ENCODE data around the gene STK36. TPM values are rescaled to one million over a fixed set of nuclear protein-coding genes. Genes with fewer than 3 reads are reported as not detected.

Gene STK36
- total RNA-seq, 1 experiment from 2014 or later: 38.7 TPM

DNA sequence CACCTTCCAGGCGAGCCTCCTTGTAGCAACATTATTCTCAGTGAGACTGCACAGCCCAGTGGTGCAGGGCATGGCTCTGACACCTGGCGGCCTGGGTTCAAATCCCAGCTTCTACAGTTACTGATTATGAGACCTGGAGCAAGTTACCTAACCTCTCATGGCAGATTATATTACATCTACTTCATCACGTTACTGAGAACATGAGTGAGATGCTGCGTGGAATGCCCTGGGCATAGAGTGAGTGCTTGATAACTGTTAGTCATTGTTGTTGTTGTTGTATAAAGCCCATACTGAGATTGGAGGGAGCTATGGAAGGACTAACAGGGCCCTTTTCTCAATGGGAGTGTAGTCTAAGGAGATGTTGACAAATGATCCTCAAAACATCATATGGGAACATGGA lies 45.5 kb upstream of the STK36 start:
- Histone ChIP-seq H3K27ac (ENCODE audit: insufficient read length, low read depth, low read length) (no peak overlapping the region), H4K8ac (replicated peaks; ENCODE audit: insufficient read length, low read depth, low read length) (no peak overlapping the region), H3K56ac (ENCODE audit: insufficient read length, low read depth, low read length) (no peak overlapping the region), H4K91ac (ENCODE audit: insufficient read length, low read depth, low read length) (no peak overlapping the region), H2BK15ac (ENCODE audit: low read depth, low read length) (no peak overlapping the region), H3K23me2 (ENCODE audit: insufficient read length, low read depth, low read length, poor library complexity, severe bottlenecking) (no peaks in the 10 kb centered on the region), H3K18ac (ENCODE audit: insufficient read length, low read depth, low read length) (no peak overlapping the region), H3T11ph (ENCODE audit: low read length) (no peak overlapping the region), H3K9me3 (ENCODE audit: control insufficient read depth, low read depth, low read length) (no peaks in the 10 kb centered on the region), H3K23ac (ENCODE audit: insufficient read length, low read depth, low read length) (no peak overlapping the region), H2BK20ac (ENCODE audit: low read depth, low read length, poor library complexity, severe bottlenecking) (no peak overlapping the region), H4K20me1 (ENCODE audit: control insufficient read depth, insufficient read depth, insufficient read length) (no peaks in the 10 kb centered on the region), H3K9ac (ENCODE audit: extremely low read depth, insufficient read length, low read length) (no peak overlapping the region), H2AK5ac (ENCODE audit: insufficient read length, low read length) (no peak overlapping the region), H3K14ac (ENCODE audit: insufficient read depth, low read length) (no peak overlapping the region), H2BK12ac (ENCODE audit: insufficient read length, low read depth, low read length) (no peak overlapping the region), H3K4ac (ENCODE audit: low read depth, low read length) (no peak overlapping the region), H2BK5ac (ENCODE audit: insufficient read length, low read length) (no peak overlapping the region), H3K4me2 (ENCODE audit: insufficient read depth, insufficient read length, low read length) (no peak overlapping the region), H3K79me2 (ENCODE audit: insufficient read depth, low read length) (no peaks in the 10 kb centered on the region), H4K5ac (ENCODE audit: insufficient read length, low read depth, low read length) (no peak overlapping the region), H3K27me3 (ENCODE audit: insufficient read depth, low read length) (no peaks in the 10 kb centered on the region), H3K79me1 (ENCODE audit: insufficient read depth, low read depth, low read length, poor library complexity, severe bottlenecking) (no peaks in the 10 kb centered on the region), H2AFZ (ENCODE audit: low read length) (no peak overlapping the region), H3K4me1 (ENCODE audit: insufficient read depth, low read length) (no peaks in the 10 kb centered on the region), H2BK120ac (ENCODE audit: low read depth, low read length, poor library complexity, severe bottlenecking) (no peak overlapping the region)
- Mint-ChIP-seq H3K27ac (no peak overlapping the region), H3K4me3 (no peak overlapping the region), H3K4me1 (no peaks in the 10 kb centered on the region), H3K9me3 (no peaks in the 10 kb centered on the region; a peak in 1 of 5 replicates), H3K36me3 (ENCODE audit: insufficient read depth in 1 of 3, low read depth in 3 of 3) (no peaks in the 10 kb centered on the region), H3K27me3 (ENCODE audit: low read depth) (no peaks in the 10 kb centered on the region; the same call in none of the 2 replicates)
- no CpG with 5 or more reads among the region's 4 CpGs for WGBS (ENCODE audit: extremely low coverage, insufficient read length, low lambda C conversion rate)
- no peak for DNase-seq
- TF ChIP-seq, protein P1, sequence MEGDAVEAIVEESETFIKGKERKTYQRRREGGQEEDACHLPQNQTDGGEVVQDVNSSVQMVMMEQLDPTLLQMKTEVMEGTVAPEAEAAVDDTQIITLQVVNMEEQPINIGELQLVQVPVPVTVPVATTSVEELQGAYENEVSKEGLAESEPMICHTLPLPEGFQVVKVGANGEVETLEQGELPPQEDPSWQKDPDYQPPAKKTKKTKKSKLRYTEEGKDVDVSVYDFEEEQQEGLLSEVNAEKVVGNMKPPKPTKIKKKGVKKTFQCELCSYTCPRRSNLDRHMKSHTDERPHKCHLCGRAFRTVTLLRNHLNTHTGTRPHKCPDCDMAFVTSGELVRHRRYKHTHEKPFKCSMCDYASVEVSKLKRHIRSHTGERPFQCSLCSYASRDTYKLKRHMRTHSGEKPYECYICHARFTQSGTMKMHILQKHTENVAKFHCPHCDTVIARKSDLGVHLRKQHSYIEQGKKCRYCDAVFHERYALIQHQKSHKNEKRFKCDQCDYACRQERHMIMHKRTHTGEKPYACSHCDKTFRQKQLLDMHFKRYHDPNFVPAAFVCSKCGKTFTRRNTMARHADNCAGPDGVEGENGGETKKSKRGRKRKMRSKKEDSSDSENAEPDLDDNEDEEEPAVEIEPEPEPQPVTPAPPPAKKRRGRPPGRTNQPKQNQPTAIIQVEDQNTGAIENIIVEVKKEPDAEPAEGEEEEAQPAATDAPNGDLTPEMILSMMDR (conservative IDR thresholded peaks at IDR 0.05): no peak

Data from H9 (cell line).